Ishikawa (cell line): ENCODE results near the gene TMEM115.

Experiments
- CEBPB ChIP-seq: IDR thresholded peaks from 2 replicates; pipeline ENCODE4 v1.6.1; 2012
- CREB1 ChIP-seq: IDR thresholded peaks from 2 replicates; pipeline ENCODE4 v1.6.1; 2012; ENCODE audit warnings: low read depth
- EGR1 ChIP-seq: IDR thresholded peaks from 2 replicates; pipeline ENCODE4 v1.6.1; 2012
- EP300 ChIP-seq: IDR thresholded peaks from 2 replicates; pipeline ENCODE4 v1.6.1; 2012; ENCODE audit warnings: borderline replicate concordance
- FOXM1 ChIP-seq: IDR thresholded peaks from 2 replicates; pipeline ENCODE4 v1.6.1; 2012; ENCODE audit warnings: low read depth, borderline replicate concordance
- NFIC ChIP-seq: IDR thresholded peaks from 2 replicates; pipeline ENCODE4 v1.6.1; 2012
- RAD21 ChIP-seq: IDR thresholded peaks from 2 replicates; pipeline ENCODE4 v1.6.1; 2012; ENCODE audit warnings: low read depth
- TAF1 ChIP-seq: IDR thresholded peaks from 2 replicates; pipeline ENCODE4 v1.6.1; 2012; ENCODE audit warnings: low read depth, mild to moderate bottlenecking
- TCF12 ChIP-seq: IDR thresholded peaks from 2 replicates; pipeline ENCODE4 v1.6.1; 2012; ENCODE audit warnings: low read depth
- TEAD4 ChIP-seq: IDR thresholded peaks from 2 replicates; pipeline ENCODE4 v1.6.1; 2012
- YY1 ChIP-seq: IDR thresholded peaks from 2 replicates; pipeline ENCODE4 v1.6.1; 2012; ENCODE audit warnings: low read depth
- ZBTB7A ChIP-seq: IDR thresholded peaks from 2 replicates; pipeline ENCODE4 v1.6.1; 2012; ENCODE audit warnings: low read depth
- TF ChIP-seq, protein P1 (sequence below): IDR thresholded peaks from 2 replicates; pipeline ENCODE4 v1.6.1; 2012; ENCODE audit warnings: low read depth, mild to moderate bottlenecking
- TF ChIP-seq, protein P2 (sequence below): IDR thresholded peaks from 2 replicates; pipeline ENCODE4 v1.6.1; 2012
- TF ChIP-seq, protein P3 (sequence below): IDR thresholded peaks from 2 replicates; pipeline ENCODE4 v1.6.1; 2012

The TMEM115 gene

DNA sequence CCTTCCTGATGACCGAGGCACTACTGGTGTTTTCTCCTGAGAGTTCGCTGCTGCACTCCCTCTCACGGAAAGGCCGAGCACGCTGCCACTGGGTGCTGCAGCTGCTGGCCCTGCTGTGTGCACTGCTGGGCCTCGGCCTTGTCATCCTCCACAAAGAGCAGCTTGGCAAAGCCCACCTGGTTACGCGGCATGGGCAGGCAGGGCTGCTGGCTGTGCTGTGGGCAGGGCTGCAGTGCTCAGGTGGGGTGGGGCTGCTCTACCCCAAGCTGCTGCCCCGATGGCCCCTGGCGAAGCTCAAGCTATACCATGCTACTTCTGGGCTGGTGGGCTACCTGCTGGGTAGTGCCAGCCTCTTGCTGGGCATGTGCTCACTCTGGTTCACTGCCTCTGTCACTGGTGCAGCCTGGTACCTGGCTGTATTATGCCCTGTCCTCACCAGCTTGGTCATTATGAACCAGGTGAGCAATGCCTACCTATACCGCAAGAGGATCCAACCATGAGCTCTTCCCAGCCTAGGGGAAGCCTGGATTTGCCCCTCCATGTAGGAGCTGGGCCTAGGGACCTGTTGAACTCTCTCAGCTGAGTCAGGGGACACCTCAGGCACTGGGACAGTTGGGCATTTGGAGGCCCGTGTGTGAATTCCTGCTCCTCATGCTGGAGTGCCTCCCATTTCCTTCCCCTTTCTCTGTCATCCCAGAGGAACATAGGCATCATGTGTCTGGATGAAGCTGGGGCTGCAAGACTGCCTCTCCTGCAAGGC is 5.9 kb downstream of the TMEM115 start:
- TF ChIP-seq, protein P1, sequence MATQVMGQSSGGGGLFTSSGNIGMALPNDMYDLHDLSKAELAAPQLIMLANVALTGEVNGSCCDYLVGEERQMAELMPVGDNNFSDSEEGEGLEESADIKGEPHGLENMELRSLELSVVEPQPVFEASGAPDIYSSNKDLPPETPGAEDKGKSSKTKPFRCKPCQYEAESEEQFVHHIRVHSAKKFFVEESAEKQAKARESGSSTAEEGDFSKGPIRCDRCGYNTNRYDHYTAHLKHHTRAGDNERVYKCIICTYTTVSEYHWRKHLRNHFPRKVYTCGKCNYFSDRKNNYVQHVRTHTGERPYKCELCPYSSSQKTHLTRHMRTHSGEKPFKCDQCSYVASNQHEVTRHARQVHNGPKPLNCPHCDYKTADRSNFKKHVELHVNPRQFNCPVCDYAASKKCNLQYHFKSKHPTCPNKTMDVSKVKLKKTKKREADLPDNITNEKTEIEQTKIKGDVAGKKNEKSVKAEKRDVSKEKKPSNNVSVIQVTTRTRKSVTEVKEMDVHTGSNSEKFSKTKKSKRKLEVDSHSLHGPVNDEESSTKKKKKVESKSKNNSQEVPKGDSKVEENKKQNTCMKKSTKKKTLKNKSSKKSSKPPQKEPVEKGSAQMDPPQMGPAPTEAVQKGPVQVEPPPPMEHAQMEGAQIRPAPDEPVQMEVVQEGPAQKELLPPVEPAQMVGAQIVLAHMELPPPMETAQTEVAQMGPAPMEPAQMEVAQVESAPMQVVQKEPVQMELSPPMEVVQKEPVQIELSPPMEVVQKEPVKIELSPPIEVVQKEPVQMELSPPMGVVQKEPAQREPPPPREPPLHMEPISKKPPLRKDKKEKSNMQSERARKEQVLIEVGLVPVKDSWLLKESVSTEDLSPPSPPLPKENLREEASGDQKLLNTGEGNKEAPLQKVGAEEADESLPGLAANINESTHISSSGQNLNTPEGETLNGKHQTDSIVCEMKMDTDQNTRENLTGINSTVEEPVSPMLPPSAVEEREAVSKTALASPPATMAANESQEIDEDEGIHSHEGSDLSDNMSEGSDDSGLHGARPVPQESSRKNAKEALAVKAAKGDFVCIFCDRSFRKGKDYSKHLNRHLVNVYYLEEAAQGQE, result no peak
- no peak for TF ChIP-seq YY1
- TF ChIP-seq, protein P2, sequence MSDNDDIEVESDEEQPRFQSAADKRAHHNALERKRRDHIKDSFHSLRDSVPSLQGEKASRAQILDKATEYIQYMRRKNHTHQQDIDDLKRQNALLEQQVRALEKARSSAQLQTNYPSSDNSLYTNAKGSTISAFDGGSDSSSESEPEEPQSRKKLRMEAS, result no peak
- TF ChIP-seq CEBPB, result no peak
- TF ChIP-seq NFIC, result no peak
- TF ChIP-seq TEAD4, result no peak
- no peak for TF ChIP-seq TCF12
- TF ChIP-seq, protein P3, sequence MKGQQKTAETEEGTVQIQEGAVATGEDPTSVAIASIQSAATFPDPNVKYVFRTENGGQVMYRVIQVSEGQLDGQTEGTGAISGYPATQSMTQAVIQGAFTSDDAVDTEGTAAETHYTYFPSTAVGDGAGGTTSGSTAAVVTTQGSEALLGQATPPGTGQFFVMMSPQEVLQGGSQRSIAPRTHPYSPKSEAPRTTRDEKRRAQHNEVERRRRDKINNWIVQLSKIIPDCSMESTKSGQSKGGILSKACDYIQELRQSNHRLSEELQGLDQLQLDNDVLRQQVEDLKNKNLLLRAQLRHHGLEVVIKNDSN, result no peak
- no peak for TF ChIP-seq FOXM1
- TF ChIP-seq TAF1, result no peak
- TF ChIP-seq RAD21, result no peak
- TF ChIP-seq CREB1, result no peak
- TF ChIP-seq EP300, result no peak
- TF ChIP-seq ZBTB7A, result no peak
- TF ChIP-seq EGR1, result no peak

DNA sequence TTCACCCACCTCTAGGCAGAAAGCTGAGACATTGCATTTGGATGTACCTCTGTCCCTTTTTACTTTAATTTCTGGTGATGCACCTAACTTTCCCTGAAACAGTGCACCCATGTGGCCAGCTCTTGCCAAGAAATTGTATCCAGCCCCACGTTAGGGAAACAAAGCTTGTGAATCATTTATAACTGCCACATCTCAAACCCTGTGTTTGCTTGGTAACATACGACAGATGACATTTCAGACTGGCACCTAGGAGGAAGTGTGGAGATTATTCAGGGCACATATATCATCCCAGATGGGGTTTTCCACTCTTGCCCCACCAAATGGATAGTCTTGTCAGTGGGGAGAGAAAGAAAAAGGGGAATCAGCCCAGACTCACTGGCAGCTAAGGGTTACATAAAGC is 6.5 kb downstream of the TMEM115 start:
- TF ChIP-seq EGR1 (no peak), FOXM1 (no peak)
- TF ChIP-seq, protein P3, result no peak
- TF ChIP-seq, protein P1, result no peak

DNA sequence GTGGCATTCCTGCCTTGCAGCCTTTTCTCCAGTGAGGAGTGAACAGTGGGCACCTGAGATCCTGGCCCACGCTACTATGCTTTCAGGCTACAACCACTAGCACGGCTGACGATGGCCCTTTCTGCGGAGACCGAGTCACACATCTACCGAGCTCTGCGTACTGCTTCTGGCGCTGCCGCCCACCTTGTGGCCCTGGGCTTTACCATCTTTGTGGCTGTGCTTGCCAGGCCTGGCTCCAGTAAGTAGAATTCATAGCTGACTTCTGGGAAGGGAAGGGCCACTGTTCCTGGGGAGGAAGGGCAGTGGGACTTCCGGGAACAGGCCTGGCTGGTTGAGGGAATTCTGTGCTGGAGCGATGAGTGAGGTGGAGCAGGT is 8.0 kb downstream of the TMEM115 start:
- no peak for TF ChIP-seq CEBPB
- no peak for TF ChIP-seq TEAD4
- no peak for TF ChIP-seq FOXM1
- TF ChIP-seq EP300, result no peak
- TF ChIP-seq TAF1, result no peak
- no peak for TF ChIP-seq YY1
- TF ChIP-seq, protein P3, result no peak
- TF ChIP-seq, protein P2, result no peak
- no peak for TF ChIP-seq TCF12
- no peak for TF ChIP-seq RAD21

DNA sequence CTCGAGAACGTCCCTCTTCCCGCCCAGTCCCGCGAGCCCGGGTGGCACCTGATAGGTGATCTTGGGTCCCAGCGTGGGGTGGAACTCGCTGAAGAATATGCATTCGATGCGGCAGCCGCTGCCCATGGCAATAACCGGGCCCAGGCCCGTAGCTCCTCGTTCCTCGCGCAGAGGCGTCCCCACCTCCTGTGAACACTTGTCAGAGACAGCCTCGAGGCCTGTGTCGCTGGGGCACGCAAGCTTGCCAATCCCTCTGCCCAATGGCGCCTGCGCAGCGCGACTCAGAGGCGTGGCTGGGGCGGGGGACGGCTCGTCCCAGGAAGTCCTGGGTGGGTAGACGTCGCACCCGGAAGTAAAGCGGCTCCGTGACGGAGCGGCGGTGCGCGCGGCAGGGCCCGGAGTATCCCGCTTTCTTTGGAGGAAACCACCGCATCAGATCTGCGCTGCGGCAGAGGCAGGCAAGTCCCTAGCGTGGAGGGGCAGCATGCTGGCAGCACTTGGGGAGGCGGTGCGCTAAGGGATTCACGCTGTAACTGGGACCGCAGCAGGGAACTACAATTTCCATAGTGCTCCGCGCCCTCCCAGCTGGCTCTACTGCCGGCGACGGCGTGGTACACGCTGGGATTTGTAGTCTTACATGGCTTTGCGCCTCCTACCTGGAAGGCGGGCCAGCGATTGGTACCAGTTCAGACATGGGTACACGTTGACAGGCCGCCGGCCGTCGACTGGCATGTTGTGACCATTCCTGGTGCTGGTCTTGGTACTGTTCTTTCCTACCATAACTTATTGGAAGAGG is 8.6 kb downstream of the TMEM115 start, which contains the start of the genes CYB561D2 and NPRL2:
CYB561D2 (plus strand) TSS at position 336 of the 796 bp plus-strand sequence. CDS start 572 bp downstream, outside the sequence.
NPRL2 (minus strand) TSS at position 249 of the 796 bp plus-strand sequence; CDS start at position 126, 123 bp downstream.
- no peak for TF ChIP-seq FOXM1
- TF ChIP-seq EP300, result no peak
- TF ChIP-seq RAD21, result no peak
- TF ChIP-seq EGR1, result no peak
- no peak for TF ChIP-seq TEAD4
- TF ChIP-seq ZBTB7A, result no peak
- TF ChIP-seq NFIC, result no peak
- TF ChIP-seq, protein P1, result no peak
- TF ChIP-seq TCF12, result peak; percentile 70
- no peak for TF ChIP-seq CEBPB
- 0 out of 2 replicates have a peak, but pooled peaks have one; percentile 44 for TF ChIP-seq YY1
- TF ChIP-seq, protein P3, result no peak
- peak; percentile 73 for TF ChIP-seq TAF1
- TF ChIP-seq CREB1, result peak; percentile 84
- TF ChIP-seq, protein P2, result peak; percentile 99
